ENCODE data around the gene MAGI1. TPM values are rescaled to one million over a fixed set of nuclear protein-coding genes. Genes with fewer than 3 reads are reported as not detected.

Gene MAGI1
- total RNA-seq, 3 donors from 2014 or later (not counting 1 experiment from before 2014, with no cell fraction given), result not detected

- Mint-ChIP-seq H3K36me3 (no peaks in the 10 kb centered on the region), H3K9me3 (peaks cover 0 to 2% of the 10 kb centered on the region in 2 donors), H3K27me3 (ENCODE audit: low read depth in 2 of 2) (peaks cover 0 to 5% of the 10 kb centered on the region in 2 donors), H3K4me3 (no peak overlapping the region), H3K27ac (no peak overlapping the region), H3K4me1 (no peaks in the 10 kb centered on the region)
- Histone ChIP-seq H3K9me3 (ENCODE audit: control insufficient read depth, insufficient read depth, low read length) (no peaks in the 10 kb centered on the region), H3K27me3 (ENCODE audit: control insufficient read depth, insufficient read depth, low read length) (no peaks in the 10 kb centered on the region), H3K36me3 (ENCODE audit: control insufficient read depth, insufficient read depth, low read length) (no peaks in the 10 kb centered on the region), H3K4me3 (ENCODE audit: low read length) (no peak overlapping the region), H3K4me1 (ENCODE audit: control insufficient read depth, insufficient read depth, low read length) (no peaks in the 10 kb centered on the region), H3K27ac (ENCODE audit: low read length) (no peak overlapping the region)
- intact Hi-C loops (cut with micrococcal nuclease), result no loop called here
- WGBS (ENCODE audit: insufficient coverage), result 78% methylated on average over 5 of the region's 6 CpGs
- no peak for TF ChIP-seq CTCF (IDR thresholded peaks at IDR 0.05)
- ATAC-seq, result no peak
- DNase-seq, result no peak
These were observed 38.2 kb upstream of the MAGI1 start for GRCh38 chr3:66076861-66077470.

GRCh38 chr3:66075281-66075680 is 36.6 kb upstream of the MAGI1 start:
- H3K4me1 Mint-ChIP-seq, result no peaks in the 10 kb centered on the region
- Histone ChIP-seq H3K4me3 (ENCODE audit: low read length) (no peak overlapping the region), H3K27me3 (ENCODE audit: control insufficient read depth, insufficient read depth, low read length) (no peaks in the 10 kb centered on the region), H3K36me3 (ENCODE audit: control insufficient read depth, insufficient read depth, low read length) (no peaks in the 10 kb centered on the region), H3K9me3 (ENCODE audit: control insufficient read depth, insufficient read depth, low read length) (no peaks in the 10 kb centered on the region), H3K4me1 (ENCODE audit: control insufficient read depth, insufficient read depth, low read length) (no peaks in the 10 kb centered on the region), H3K27ac (ENCODE audit: low read length) (no peak overlapping the region)
- WGBS (ENCODE audit: insufficient coverage), result 94% methylated on average over 4 of the region's 4 CpGs
- DNase-seq (no peak), ATAC-seq (no peak)
- TF ChIP-seq CTCF (IDR thresholded peaks at IDR 0.05), result no peak
- H3K27me3 Mint-ChIP-seq (ENCODE audit: low read depth in 2 of 2), result peaks cover 0 to 5% of the 10 kb centered on the region in 2 donors
- H3K4me3 Mint-ChIP-seq, result no peak overlapping the region
- H3K36me3 Mint-ChIP-seq, result no peaks in the 10 kb centered on the region
- peaks cover 0 to 2% of the 10 kb centered on the region in 2 donors for H3K9me3 Mint-ChIP-seq
- intact Hi-C loops (cut with micrococcal nuclease), result no loop called here
- H3K27ac Mint-ChIP-seq, result no peak overlapping the region

DNA sequence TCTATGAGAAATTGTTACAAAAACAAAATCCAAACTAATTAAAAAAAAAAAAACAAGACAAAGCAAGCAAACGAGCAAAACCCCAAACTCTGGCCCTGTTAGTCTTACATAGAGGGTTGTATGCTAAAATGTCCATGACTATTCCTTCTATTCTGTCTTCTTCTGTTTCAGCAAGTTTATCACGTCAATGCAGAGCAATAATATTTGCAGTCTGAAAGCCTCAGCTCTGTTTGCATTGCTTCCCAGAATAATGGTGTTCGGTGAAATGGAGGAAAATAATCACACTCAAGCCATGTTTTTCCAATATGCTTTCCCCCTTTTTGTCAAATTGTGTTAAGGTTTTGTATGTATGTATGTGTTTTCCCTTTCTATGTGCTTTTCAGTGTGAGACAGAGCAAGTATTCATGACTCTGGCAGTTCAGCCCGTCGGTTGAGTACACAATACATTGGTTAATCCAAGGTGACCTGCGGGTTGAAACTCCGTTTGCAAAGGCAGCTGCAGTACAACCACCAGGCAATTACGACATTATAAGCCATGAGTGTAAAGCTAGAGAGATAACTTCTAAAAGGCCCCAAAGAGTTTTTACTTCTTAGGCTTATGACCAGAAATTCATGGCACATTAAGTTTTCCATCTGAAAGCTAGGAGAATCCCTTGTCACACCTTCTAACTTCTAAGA is 34.9 kb upstream of the MAGI1 start:
- Mint-ChIP-seq H3K4me1 (no peaks in the 10 kb centered on the region), H3K36me3 (no peaks in the 10 kb centered on the region), H3K9me3 (peaks cover 5% of the 10 kb centered on the region in 2 donors), H3K27me3 (ENCODE audit: low read depth in 2 of 2) (peaks cover 0 to 5% of the 10 kb centered on the region in 2 donors), H3K4me3 (no peak overlapping the region), H3K27ac (no peak overlapping the region)
- ATAC-seq (no peak), DNase-seq (no peak)
- WGBS (ENCODE audit: insufficient coverage), result 92% methylated on average over 7 of the region's 8 CpGs
- TF ChIP-seq CTCF (IDR thresholded peaks at IDR 0.05), result no peak
- Histone ChIP-seq H3K27me3 (ENCODE audit: control insufficient read depth, insufficient read depth, low read length) (no peaks in the 10 kb centered on the region), H3K4me3 (ENCODE audit: low read length) (no peak overlapping the region), H3K27ac (ENCODE audit: low read length) (no peak overlapping the region), H3K36me3 (ENCODE audit: control insufficient read depth, insufficient read depth, low read length) (no peaks in the 10 kb centered on the region), H3K9me3 (ENCODE audit: control insufficient read depth, insufficient read depth, low read length) (no peaks in the 10 kb centered on the region), H3K4me1 (ENCODE audit: control insufficient read depth, insufficient read depth, low read length) (no peaks in the 10 kb centered on the region)
- intact Hi-C loops (cut with micrococcal nuclease), result no loop called here

Measured in natural killer cell (primary cell).